ENCODE results near the gene FRMD7.

GRCh38 chrX:132046533-132046932, 81.3 kb downstream of the FRMD7 start:
- TF ChIP-seq POLR2A (IDR thresholded peaks at IDR 0.05) = no peak
- TF ChIP-seq, protein P1, sequence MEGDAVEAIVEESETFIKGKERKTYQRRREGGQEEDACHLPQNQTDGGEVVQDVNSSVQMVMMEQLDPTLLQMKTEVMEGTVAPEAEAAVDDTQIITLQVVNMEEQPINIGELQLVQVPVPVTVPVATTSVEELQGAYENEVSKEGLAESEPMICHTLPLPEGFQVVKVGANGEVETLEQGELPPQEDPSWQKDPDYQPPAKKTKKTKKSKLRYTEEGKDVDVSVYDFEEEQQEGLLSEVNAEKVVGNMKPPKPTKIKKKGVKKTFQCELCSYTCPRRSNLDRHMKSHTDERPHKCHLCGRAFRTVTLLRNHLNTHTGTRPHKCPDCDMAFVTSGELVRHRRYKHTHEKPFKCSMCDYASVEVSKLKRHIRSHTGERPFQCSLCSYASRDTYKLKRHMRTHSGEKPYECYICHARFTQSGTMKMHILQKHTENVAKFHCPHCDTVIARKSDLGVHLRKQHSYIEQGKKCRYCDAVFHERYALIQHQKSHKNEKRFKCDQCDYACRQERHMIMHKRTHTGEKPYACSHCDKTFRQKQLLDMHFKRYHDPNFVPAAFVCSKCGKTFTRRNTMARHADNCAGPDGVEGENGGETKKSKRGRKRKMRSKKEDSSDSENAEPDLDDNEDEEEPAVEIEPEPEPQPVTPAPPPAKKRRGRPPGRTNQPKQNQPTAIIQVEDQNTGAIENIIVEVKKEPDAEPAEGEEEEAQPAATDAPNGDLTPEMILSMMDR (IDR thresholded peaks at IDR 0.05 in 4 of 5, conservative IDR thresholded peaks at IDR 0.05 in 1 of 5) = no peak
